SJSA1 (cell line): Measurements from ENCODE around the gene EVC. TPM values are rescaled to one million over a fixed set of nuclear protein-coding genes. Genes with fewer than 3 reads are reported as not detected.

Experiments
- DNase-seq, 2 experiments: peaks; one replicate each; pipeline ENCODE4 v3.0.0-alpha.2; 2015 to 2020; ENCODE audit warnings: low spot score in 2 of 2, low read depth in 1 of 2
- H3K27ac ChIP-seq: fragments of 250-450 bp; sonication (Bioruptor Pico); 2 replicates; pipeline ENCODE4 v1.5.1; 2020; ENCODE audit warnings: mild to moderate bottlenecking, moderate library complexity
- H3K27me3 ChIP-seq: fragments of 250-450 bp; sonication (Bioruptor Pico); replicated peaks from 2 replicates; pipeline ENCODE4 v1.5.1; 2020; ENCODE audit warnings: mild to moderate bottlenecking, moderate library complexity
- H3K36me3 ChIP-seq: fragments of 250-450 bp; sonication (Bioruptor Pico); 2 replicates; pipeline ENCODE4 v1.5.1; 2020; ENCODE audit warnings: mild to moderate bottlenecking
- H3K4me1 ChIP-seq: fragments of 250-450 bp; sonication (Bioruptor Pico); replicated peaks from 2 replicates; pipeline ENCODE4 v1.6.1; 2021; ENCODE audit warnings: mild to moderate bottlenecking
- H3K4me3 ChIP-seq: fragments of 250-450 bp; sonication (Bioruptor Pico); 2 replicates; pipeline ENCODE4 v1.5.1; 2020; ENCODE audit warnings: mild to moderate bottlenecking
- H3K9me3 ChIP-seq: fragments of 250-450 bp; sonication (Bioruptor Pico); replicated peaks from 2 replicates; pipeline ENCODE4 v1.5.1; 2020; ENCODE audit warnings: mild to moderate bottlenecking
- total RNA-seq: library from RNA; depleted of rRNA; stranded (reverse); fragments of >200 nt; shearing (Covaris generic); gene quantifications from 2 replicates; pipeline ENCODE4 v1.2.3, GENCODE V29; 2014

The EVC gene
- total RNA-seq, 1 experiment from 2014 or later, result 10.0 TPM

- no peak overlapping the region for H3K4me3 ChIP-seq
- no peaks in the 10 kb centered on the region for H3K27me3 ChIP-seq
- H3K36me3 ChIP-seq, result no peaks in the 10 kb centered on the region
- H3K9me3 ChIP-seq, result no peaks in the 10 kb centered on the region
- H3K4me1 ChIP-seq, result no peaks in the 10 kb centered on the region
- H3K27ac ChIP-seq, result no peak overlapping the region
- no peak for DNase-seq
These were observed 10.5 kb upstream of the EVC start for GRCh38 chr4:5700459-5700858.

- Histone ChIP-seq H3K36me3 (no peaks in the 10 kb centered on the region), H3K4me1 (no peaks in the 10 kb centered on the region), H3K27ac (no peak overlapping the region), H3K9me3 (no peaks in the 10 kb centered on the region), H3K4me3 (no peak overlapping the region), H3K27me3 (no peaks in the 10 kb centered on the region)
- no peak for DNase-seq
These were observed 9.0 kb upstream of the EVC start for GRCh38 chr4:5701971-5702370.

- no peaks in the 10 kb centered on the region for H3K36me3 ChIP-seq
- no peak overlapping the region for H3K27ac ChIP-seq
- no peaks in the 10 kb centered on the region for H3K9me3 ChIP-seq
- no peaks in the 10 kb centered on the region for H3K27me3 ChIP-seq
- H3K4me3 ChIP-seq, result no peak overlapping the region
- no peak for DNase-seq
- H3K4me1 ChIP-seq, result peaks cover 10% of the 10 kb centered on the region; the same call in 1 of the 2 replicates
These were observed 7.2 kb upstream of the EVC start for GRCh38 chr4:5703831-5704230.

- DNase-seq, result no peak
- no peak overlapping the region for H3K4me3 ChIP-seq
These were observed 6.7 kb upstream of the EVC start for GRCh38 chr4:5704276-5704675.

GRCh38 chr4:5705647-5706320 lies 5.2 kb upstream of the EVC start:
- no peak overlapping the region for H3K4me3 ChIP-seq
- DNase-seq, result no peak
- H3K27me3 ChIP-seq, result no peaks in the 10 kb centered on the region
- H3K36me3 ChIP-seq, result no peaks in the 10 kb centered on the region
- peaks cover 16% of the 10 kb centered on the region for H3K4me1 ChIP-seq
- H3K27ac ChIP-seq, result no peak overlapping the region
- H3K9me3 ChIP-seq, result no peaks in the 10 kb centered on the region

More at GRCh38 chr4:5704276-5704675, 6.7 kb upstream of the EVC start:
- Histone ChIP-seq H3K4me1 (peaks cover 10% of the 10 kb centered on the region; the same call in 1 of the 2 replicates), H3K27ac (no peak overlapping the region), H3K9me3 (no peaks in the 10 kb centered on the region), H3K36me3 (no peaks in the 10 kb centered on the region), H3K27me3 (no peaks in the 10 kb centered on the region)

GRCh38 chr4:5706486-5707290 lies 4.3 kb upstream of the EVC start:
- H3K27me3 ChIP-seq, result no peaks in the 10 kb centered on the region
- H3K4me1 ChIP-seq, result peaks cover 17% of the 10 kb centered on the region
- no peak overlapping the region for H3K27ac ChIP-seq
- H3K9me3 ChIP-seq, result no peaks in the 10 kb centered on the region
- DNase-seq, result no peak
- H3K36me3 ChIP-seq, result no peaks in the 10 kb centered on the region
- H3K4me3 ChIP-seq, result no peak overlapping the region

- no peaks in the 10 kb centered on the region for H3K27me3 ChIP-seq
- H3K4me3 ChIP-seq, result no peak overlapping the region; the same call in 1 of the 2 replicates
- no peaks in the 10 kb centered on the region for H3K9me3 ChIP-seq
- no peak overlapping the region for H3K27ac ChIP-seq
- no peak for DNase-seq
- H3K36me3 ChIP-seq, result no peaks in the 10 kb centered on the region
- H3K4me1 ChIP-seq, result peaks cover 24% of the 10 kb centered on the region
These were observed 3.6 kb upstream of the EVC start for GRCh38 chr4:5707366-5707765.

- Histone ChIP-seq H3K4me1 (peaks cover 29% of the 10 kb centered on the region), H3K36me3 (no peaks in the 10 kb centered on the region), H3K27me3 (no peaks in the 10 kb centered on the region), H3K4me3 (peak overlapping the region; percentile 54), H3K9me3 (no peaks in the 10 kb centered on the region), H3K27ac (peak overlapping the region; percentile 45)
- DNase-seq, result peak in 1 of 2 experiments; percentile 20
These were observed 3.1 kb upstream of the EVC start for GRCh38 chr4:5707778-5708448.

- Histone ChIP-seq H3K36me3 (no peaks in the 10 kb centered on the region), H3K4me3 (peak within 1 kb of the TSS; percentile 54), H3K27me3 (no peaks in the 10 kb centered on the region), H3K9me3 (no peaks in the 10 kb centered on the region), H3K4me1 (peaks cover 30% of the 10 kb centered on the region), H3K27ac (peak within 1 kb of the TSS; percentile 45)
- peak in 1 of 2 experiments; percentile 9 for DNase-seq
These were observed 2.4 kb upstream of the EVC start, which contains the start of gene EVC2 for GRCh38 chr4:5708449-5709206. TSS of gene EVC2 (minus strand) at chr4:5708559. CDS start at chr4:5708513, 46 bp downstream.

- DNase-seq, result no peak
- H3K4me1 ChIP-seq, result peaks cover 30% of the 10 kb centered on the region
- no peaks in the 10 kb centered on the region for H3K9me3 ChIP-seq
- no peaks in the 10 kb centered on the region for H3K27me3 ChIP-seq
- no peak overlapping the region for H3K4me3 ChIP-seq
- H3K27ac ChIP-seq, result no peak overlapping the region
- H3K36me3 ChIP-seq, result no peaks in the 10 kb centered on the region
These were observed 1.8 kb upstream of the EVC start for GRCh38 chr4:5709207-5709575.

GRCh38 chr4:5710065-5710960 lies 688 bp upstream of the EVC start:
- H3K27ac ChIP-seq, result peak overlapping the region; percentile 61
- H3K9me3 ChIP-seq, result no peaks in the 10 kb centered on the region
- peaks cover 3% of the 10 kb centered on the region for H3K36me3 ChIP-seq
- no peaks in the 10 kb centered on the region for H3K27me3 ChIP-seq
- peaks cover 30% of the 10 kb centered on the region for H3K4me1 ChIP-seq
- H3K4me3 ChIP-seq, result peak overlapping the region; percentile 62
- peak in 1 of 2 experiments; percentile 30 for DNase-seq

GRCh38 chr4:5711479-5712184 lies 631 bp downstream of the EVC start:
- Histone ChIP-seq H3K4me1 (peaks cover 30% of the 10 kb centered on the region), H3K4me3 (peak overlapping the region; percentile 62), H3K27ac (peak overlapping the region; percentile 74), H3K9me3 (no peaks in the 10 kb centered on the region), H3K27me3 (no peaks in the 10 kb centered on the region), H3K36me3 (peaks cover 4% of the 10 kb centered on the region)
- peak; percentile 44 to 51 for DNase-seq
